COLO668 (cell line): ENCODE results near the gene PLEKHB2.
"Not testable (repeated sequence)": the region's sequence is repeated elsewhere in the genome, so short reads cannot be mapped to it uniquely, and the experiment has no call there.

Experiments used
- DNase-seq: peaks from one replicate; lab custom pipeline; 2025; ENCODE audit not compliant: unreplicated experiment; lab: John Stamatoyannopoulos, UW

Gene PLEKHB2, protein sequence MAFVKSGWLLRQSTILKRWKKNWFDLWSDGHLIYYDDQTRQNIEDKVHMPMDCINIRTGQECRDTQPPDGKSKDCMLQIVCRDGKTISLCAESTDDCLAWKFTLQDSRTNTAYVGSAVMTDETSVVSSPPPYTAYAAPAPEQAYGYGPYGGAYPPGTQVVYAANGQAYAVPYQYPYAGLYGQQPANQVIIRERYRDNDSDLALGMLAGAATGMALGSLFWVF

DNA sequence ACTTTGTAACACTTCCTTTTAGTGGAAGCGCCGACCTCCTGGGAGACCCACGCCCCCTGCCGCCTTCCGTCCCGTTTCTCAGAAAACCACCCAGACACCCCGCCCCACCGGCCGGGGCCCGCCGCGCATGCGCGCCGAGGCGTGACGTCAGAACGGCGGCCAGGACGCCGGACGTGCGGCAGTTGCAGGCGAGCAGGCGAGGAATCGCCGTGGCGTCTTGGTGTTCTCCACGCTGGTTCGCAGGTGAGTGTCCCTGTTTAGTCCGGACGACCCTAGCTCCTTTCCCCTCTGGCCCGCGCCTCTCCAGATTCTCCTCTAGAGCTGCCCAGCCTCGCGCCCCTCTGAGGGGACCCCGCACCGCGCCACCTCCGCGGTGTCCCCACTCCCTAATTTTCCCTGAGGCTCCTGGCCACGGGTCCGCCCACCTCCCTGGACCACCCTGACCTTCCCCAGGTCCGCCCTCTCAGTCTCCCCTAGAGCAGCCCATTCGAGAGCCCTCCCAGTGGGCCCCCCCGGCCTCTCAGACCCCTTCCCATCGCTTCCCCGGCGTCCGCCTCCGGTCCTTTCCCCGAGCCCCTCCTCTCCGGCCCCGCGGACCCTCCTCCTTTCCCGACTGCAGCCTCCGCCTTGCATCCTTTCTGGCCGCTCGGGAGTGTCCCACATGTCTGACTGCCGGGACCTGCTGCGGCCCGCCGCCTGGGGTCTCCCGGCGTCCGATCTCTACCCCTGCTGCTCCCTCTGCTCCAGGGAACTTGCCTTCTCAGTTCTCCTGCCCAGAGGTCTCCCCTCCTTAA is at the start of gene PLEKHB2:
PLEKHB2 (plus strand) TSS at position 181 of the 794 bp plus-strand sequence. CDS start 15,606 bp downstream, outside the sequence.
- DNase-seq = peak; percentile 88

DNA sequence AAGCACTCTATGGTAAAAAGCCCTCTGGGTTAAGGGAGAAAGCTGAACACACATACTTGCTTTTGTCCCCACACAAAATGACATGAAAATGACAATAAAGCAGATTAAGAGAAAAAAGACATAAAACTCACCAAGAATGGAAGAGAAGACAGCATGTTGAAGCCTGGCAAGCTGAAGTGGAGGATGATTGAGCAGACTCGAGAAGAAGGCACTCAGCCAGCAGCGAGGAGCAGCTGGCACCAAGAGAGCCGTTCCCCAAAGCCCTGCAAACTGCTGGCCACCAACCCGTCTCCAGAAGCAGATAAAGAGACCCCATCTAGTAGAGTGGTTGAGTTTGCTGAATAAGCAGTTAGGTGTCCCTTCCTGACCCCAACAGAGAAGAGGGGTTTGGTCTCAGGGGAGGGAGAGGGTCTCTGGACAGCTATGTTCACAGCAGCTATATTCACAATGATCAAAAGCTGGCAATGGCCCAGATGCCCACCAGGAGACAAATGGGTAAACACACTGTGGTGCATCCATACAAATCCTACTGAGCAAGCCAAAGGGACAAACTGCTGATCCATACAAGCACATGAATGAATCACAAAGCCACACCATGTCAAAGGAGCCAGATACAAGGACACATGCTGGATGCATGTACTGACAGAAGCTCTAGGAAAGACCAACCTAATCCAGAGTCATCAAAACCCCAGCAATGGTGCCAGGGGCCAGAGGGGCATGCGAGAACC is 48.8 kb upstream of the PLEKHB2 start:
- DNase-seq = no peak

DNA sequence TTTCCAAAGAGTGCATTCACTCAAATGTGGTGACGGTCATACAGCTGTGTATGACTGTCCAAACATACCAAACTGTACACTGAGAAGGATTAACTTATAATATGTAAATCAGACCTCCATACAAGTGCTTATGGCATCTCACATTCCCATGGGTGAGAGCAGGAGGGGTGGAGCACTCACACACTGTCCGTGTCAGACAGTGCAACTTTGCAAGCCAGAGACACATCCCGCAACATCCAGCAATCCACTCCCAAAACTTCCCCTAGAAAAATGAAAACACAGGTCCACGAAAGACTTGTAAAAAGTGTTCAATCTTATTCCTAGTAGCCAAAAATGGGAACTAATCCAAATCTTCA is 48.2 kb upstream of the PLEKHB2 start:
- no peak for DNase-seq

DNA sequence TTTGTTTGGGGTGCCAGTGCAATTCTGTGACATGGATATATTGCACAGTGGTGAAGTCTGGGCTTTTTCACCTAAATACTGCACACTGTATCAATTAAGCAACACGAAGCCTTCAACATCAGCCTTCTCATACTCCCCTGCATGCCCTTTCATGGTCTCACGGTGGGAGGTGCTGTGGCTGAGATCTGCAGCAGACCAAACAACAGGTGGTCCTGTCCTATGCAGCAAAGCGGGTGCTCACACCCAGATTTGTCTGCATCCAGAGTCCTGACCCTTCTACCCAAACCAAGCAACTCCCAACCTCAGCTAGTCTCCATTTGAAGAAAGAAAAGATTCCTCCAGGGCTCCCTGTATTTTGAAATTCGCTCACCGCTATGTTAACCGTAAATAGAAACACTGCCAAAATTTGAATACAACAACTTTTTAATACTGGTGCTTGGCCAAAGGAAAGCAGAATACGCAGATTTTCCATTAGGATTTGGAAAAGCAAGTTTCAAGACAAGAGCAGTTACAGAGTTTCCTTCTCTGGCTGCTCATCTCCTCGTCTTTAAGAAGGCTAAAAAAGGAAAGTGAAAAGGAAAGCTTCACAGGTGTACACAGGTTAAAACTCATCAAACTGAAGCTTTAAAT is 46.8 kb upstream of the PLEKHB2 start:
- no peak for DNase-seq

DNA sequence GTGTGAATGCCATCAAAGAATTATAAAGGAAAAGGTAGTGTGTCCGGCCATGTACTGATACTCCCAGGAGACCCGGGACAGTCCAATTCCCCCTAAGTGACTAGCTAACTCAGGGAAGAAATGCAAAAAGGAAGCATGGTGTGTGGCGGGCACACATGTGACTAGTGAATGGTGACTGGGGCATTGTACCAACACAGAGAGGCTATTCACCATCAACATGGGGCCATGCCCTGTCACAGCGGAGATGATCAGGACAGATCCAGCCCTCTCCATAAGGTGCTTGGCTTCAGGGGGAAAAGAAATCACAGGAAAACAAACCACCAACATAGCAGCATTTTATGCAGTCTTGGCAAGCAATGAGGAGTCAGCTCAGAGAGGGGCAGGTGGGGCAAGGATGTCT is 46.2 kb upstream of the PLEKHB2 start:
- no peak for DNase-seq

DNA sequence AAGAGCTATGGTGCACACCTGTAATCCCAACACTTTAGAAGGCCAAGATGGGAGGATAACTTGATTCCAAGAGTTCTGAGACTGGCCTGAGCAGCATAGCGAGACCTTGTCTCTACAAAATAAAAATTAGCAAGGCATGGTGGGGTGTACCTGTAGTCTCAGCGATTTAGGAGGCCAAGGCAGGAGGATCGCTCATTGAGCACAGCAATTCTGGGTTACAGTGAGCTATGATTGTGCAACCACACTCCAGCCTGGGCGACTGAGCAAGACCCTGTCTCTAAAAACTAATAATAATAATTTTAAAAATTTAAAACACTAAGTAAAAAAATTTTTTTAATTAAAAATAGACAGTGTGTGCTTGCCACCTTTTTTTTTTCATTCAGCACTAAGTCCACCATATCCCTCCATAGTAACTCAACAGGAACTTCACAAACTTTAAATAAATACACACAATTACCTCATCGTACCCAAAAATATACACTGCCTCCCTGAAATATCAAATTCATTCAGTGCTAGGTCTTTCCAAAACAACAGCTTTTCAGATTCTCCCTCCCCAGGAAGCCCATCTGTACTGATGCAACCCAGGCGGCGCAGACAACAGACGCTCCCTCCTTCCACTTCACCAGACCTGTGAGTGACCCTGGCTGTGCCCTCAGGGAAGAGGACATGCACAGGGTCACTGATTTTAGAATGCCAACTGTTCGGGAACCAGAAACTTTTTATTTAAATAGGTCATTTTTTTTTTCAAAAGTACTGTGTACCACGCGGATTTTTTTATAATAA is 41.4 kb upstream of the PLEKHB2 start:
- DNase-seq = no peak

DNA sequence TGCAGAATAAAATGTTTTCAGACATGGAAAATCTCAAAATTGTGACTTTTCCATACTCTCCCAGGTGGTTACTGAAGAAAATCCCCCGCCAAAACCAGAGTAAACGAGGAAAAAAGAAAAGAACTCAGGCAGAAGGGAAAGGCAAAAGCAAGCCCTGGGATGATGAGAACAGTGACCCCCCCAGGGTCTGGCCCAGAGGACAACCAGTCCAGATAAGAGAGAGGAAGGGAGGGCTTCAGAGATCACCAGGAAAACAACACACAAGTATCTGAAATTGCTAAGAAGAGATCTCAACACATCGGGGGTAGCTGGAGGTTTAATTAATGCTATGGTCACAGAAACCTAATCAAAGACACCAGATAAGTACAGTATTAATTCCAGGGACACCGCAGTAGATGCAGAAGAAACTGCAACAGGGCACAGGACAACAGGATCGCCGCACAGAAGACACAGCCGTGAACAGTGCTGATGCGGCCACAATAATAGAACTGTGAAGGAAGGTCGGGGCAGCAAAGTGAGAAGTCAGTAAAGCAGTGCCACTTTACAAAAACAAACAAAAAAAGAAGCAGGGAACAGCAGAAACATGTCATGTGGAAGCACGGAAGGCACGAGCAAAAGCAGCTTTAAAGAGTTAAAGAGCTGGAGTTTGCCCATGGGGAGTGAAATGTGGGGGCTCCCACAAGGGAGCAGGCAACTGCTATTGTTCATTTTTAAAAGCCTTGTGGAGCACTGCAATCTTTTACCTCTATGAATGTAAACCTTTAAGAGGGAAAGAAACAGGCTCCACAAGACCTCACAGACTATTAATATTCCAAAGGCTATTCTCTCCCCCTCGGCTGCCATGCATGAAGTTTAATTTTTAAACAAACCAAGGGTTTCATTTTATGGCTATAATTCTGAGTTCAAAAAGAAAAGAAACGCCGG is 40.3 kb upstream of the PLEKHB2 start:
- no peak for DNase-seq

DNA sequence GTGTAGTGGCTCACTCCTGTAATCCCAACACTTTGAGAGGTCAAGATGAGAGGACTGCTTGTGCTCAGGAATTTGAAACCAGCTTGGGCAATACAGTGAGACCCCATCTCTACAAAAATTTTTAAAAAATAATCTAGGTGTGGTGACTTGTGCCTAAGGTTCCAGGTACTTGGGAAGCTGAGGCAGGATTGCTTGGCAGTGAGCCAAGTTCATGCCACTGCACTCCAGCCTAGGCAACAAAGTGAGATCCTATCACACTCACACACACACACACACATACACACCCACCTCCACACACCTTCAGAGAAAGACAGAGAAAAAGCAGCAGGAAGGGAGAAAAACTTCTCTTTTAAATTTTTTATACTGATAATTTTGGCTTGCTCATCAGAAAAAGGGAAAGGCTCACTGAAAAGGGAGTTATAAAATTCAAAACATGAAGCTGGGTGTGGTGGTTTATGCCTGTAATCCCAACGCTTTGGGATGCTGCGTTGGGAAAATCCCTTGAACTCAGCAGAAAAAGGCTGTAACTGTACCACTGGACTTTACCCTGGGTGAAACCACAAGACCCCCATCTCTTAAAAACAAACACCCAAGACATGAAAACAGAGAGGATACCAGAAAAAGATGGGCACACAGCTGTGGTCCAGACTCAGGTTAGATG is 37.5 kb upstream of the PLEKHB2 start:
- no peak for DNase-seq

DNA sequence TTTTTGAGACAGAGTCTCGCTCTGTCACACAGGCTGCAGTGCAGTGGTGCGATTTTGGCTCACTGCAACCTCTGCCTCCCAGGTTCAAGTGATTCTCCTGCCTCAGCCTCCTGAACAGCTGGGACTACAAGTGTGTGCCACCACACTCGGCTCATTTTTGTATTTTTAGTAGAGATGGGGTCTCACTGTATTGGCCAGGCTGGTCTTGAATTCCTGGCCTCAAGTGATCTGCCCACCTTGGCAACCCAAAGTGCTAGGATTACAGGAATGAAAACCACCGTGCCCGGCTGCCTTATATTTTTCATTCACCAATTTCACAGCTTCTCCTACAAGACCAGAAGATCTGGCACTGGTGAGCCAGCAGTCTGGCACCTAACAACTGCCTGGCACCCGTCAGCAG is 37.0 kb upstream of the PLEKHB2 start:
- DNase-seq = not testable (repeated sequence)

DNA sequence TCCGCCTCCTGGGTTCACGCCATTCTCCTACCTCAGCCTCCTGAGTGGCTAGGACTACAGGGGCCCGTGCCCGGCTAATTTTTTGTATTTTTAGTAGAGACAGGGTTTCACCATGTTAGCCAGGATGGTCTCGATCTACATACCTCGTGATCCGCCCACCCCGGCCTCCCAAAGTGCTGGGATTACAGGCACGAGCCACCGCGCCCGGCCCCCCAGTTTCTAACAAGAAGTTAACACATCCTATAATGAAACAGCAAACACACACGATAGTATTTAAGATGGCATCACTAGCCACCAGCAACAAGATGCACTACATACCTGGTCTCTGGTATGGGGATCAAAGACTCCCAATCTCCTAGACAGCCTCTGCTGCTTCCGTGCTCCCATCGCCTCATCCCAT is 29.6 kb upstream of the PLEKHB2 start:
- not testable (repeated sequence) for DNase-seq

DNA sequence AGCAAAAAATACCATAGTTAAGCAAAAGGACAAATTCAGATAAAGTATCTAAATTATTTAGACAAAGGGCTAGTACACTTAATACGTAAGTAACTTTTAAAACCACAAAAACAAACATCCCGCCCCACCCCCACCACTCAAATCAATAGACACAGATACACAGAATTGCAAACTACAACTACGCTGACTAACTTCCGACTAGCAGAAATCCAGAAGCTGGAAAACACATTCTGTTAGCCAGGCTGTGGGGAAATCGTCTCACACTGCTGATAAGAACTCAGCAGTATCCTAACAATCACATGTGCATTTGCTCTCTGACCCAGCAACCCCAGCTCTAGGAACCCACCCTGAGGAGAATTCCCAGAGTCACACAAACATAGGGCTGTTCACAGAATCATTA is 28.4 kb upstream of the PLEKHB2 start:
- no peak for DNase-seq

DNA sequence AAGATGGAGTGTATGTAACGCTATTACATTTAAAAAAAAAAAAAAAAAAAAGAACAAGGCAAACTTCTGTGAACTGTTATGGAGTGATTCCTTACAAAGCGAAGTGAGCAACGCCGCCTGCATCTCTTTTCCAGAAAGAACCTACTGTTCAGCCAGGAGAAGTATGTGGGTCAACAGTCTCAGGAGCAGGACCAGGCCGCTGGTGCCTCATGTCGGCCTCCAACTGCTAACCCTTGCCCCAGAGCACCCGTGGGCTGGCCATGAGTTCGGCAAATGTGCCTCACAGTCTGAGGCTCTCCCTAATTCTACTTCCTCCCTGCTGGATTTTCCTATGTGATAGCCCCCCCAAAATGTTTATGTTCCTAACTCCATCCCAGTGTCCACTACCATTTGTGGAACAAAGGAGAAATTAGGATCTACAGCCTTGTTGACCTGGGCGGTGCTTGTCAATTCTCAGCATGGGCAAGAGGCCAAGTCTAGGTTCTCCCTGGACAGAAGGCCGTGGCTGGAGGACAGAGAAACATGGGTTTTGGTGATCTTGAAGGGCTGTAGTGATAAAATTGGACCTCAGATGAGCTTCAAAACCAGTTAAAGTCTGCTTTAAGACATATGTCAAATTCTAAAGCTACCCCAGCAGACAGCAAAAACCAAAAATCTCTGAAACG is 27.8 kb upstream of the PLEKHB2 start:
- DNase-seq = no peak

DNA sequence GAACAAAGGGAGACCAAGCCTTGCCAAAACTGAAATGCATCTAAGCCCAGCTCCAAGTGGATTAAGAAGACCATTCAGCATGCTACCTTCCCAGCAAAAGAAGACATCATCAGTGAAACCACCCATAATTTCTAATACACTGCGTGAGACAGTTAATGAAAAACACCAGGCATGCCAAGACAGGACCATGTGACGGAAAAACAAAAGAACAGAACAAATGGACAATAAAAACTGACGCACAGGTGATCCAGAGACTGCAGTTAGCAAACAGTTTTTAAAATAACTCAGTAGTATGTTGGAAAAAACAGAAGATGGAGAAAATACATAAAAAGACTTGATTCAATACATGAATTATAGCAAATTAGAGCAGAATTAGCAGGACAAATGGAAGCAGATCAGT is 27.2 kb upstream of the PLEKHB2 start:
- DNase-seq = no peak

DNA sequence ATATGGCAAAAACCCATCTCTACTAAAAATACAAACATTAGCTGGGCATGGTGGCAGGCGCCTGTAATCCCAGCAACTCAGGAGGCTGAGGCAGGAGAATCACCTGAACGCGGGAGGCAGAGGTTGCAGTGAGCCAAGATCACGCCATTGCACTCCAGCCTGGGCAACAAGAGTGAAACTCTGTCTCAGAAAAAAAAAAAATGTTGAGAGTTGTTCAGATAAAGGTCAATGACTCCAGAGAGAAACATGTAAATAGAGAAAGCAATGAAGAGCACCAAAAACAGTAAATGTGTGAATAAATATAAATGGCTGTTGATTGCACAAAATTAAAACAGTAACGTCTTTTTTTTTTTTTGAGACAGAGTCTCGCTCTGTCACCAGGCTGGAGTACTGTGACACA is 25.2 kb upstream of the PLEKHB2 start:
- DNase-seq = not testable (repeated sequence)

DNA sequence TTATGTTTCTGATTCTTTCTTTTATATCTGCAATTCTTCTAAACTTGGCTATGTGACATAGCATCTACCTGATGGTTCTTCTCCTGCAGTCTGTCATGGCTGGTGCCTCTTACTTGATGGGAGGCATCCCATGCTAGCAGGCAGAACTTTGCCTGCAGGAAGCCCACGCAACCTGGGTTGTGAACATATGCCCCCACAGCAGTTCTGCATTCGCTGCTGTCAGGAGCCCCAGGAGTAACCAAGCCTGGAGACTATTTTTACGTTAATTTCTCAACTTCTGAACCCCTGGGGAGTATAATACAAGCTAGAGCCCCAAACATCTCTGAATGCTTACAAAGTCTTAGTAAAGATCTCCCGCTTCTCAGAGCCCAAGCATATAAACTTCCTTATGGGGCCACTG is 23.9 kb upstream of the PLEKHB2 start:
- DNase-seq = no peak

DNA sequence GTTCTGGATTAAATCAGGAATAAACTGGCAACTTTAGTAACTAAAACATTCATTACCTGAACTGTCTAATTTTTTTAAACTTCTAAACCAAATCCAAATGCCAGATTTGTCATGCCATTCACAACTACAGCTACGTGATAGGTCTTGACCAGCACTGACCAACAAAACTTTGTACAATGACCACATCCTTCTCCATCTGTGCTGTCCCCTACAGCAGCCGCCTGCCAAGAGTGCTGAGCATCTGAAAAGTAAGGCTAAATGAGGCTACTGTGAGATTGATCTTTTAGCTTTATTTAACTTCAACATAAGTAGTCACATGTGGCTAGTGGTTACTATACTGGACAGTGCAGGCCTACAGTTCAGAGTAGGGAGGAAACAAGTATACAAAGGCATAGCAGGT is 19.5 kb upstream of the PLEKHB2 start:
- no peak for DNase-seq

DNA sequence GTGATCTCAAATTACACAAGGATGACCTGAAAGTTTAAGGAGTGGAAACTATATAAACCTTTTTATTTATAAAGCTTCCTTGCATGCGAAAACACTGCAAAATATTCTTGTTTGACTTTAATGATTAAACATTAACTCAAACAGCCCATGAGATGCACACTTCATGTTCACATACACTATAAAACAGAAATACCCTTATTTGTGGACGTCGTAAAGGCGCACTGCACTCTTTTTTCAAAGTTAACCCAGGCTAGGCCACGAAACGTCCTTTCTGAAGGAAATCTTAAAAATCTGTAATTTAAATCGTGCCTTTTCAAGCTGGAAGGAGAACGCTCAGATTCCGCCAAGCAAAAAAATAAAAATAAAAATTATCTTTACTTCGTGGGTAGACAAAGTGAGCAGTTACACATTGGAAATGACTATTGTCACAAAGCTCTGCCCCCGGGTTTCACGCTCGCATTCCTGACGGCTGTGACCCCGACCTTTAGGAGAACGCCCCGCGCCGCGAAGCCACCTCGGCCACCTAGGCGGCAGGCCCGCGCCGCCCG is 12.6 kb upstream of the PLEKHB2 start:
- no peak for DNase-seq

DNA sequence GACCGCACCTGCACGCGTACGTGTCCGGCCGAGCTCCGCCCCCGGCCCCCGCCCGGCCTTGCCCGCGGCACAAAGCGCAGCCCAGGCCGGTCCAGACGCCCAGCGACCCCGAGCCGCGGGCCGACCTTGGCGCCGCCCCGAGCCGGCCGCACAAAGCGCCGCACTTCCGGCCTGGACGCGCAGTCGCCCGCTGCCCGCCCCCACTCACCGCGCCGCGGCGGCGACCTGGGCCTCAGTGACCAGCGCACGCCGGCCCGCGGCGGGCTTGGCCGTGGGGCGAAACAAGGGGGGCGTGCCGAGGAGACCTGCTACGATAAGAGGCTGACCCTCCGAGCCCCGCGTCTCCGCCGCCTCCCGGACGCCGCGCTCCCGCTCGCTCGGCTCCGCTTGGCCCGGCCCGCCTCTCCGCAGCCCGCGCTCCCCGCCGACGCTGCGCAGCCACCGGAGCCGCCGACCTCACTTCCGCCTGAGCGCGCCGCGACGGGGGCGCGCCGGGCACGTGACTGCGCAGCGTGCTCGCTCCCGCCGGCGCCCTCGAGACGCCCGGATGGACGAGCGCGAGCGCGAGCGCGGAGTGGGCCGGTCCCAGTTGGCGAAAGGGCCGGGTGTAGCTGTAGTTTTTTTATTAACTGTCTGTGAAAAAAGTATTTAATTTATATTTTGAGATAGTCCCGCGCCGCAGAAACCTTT is 12.0 kb upstream of the PLEKHB2 start, which contains the start of gene FAM168B:
FAM168B (minus strand) TSS at position 455 of the 690 bp plus-strand sequence. CDS start 10,814 bp downstream, outside the sequence.
- peak; percentile 94 for DNase-seq
